ENCODE data around the gene BARHL1. TPM values are rescaled to one million over a fixed set of nuclear protein-coding genes. Genes with fewer than 3 reads are reported as not detected.

The BARHL1 gene
- total and polyA plus RNA-seq, 2 of the 13 experiments (the other 11 are each of a cell fraction or from before 2014, with no cell fraction given) = not detected

- TF ChIP-seq, protein P1, sequence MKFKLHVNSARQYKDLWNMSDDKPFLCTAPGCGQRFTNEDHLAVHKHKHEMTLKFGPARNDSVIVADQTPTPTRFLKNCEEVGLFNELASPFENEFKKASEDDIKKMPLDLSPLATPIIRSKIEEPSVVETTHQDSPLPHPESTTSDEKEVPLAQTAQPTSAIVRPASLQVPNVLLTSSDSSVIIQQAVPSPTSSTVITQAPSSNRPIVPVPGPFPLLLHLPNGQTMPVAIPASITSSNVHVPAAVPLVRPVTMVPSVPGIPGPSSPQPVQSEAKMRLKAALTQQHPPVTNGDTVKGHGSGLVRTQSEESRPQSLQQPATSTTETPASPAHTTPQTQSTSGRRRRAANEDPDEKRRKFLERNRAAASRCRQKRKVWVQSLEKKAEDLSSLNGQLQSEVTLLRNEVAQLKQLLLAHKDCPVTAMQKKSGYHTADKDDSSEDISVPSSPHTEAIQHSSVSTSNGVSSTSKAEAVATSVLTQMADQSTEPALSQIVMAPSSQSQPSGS (CRISPR knock-in tag; IDR thresholded peaks at IDR 0.05) = no peak
- TF ChIP-seq PRMT3 (CRISPR knock-in tag; IDR thresholded peaks at IDR 0.05; ENCODE audit: borderline replicate concordance, low read depth) (no peak), ISX (CRISPR knock-in tag; conservative IDR thresholded peaks at IDR 0.05) (no peak), ETV6 (CRISPR knock-in tag; conservative IDR thresholded peaks at IDR 0.05) (no peak), ZBTB7A (CRISPR knock-in tag; IDR thresholded peaks at IDR 0.05) (no peak), ZNF232 (CRISPR knock-in tag; IDR thresholded peaks at IDR 0.05; ENCODE audit: borderline replicate concordance) (0 out of 2 replicates have a peak, but pooled peaks have one; percentile 57), ZNF337 (CRISPR knock-in tag; IDR thresholded peaks at IDR 0.05; ENCODE audit: borderline replicate concordance, low read depth) (no peak), ZNF468 (CRISPR knock-in tag; IDR thresholded peaks at IDR 0.05) (no peak), ELF1 (CRISPR knock-in tag; IDR thresholded peaks at IDR 0.05) (peak; percentile 40; the same call in 1 of the 2 replicates), TCF7L2 (IDR thresholded peaks at IDR 0.05; ENCODE audit: low read depth, low read length) (no peak), PATZ1 (CRISPR knock-in tag; IDR thresholded peaks at IDR 0.05) (no peak), ZNF44 (CRISPR knock-in tag; IDR thresholded peaks at IDR 0.05) (no peak)
- TF ChIP-seq, protein P2, sequence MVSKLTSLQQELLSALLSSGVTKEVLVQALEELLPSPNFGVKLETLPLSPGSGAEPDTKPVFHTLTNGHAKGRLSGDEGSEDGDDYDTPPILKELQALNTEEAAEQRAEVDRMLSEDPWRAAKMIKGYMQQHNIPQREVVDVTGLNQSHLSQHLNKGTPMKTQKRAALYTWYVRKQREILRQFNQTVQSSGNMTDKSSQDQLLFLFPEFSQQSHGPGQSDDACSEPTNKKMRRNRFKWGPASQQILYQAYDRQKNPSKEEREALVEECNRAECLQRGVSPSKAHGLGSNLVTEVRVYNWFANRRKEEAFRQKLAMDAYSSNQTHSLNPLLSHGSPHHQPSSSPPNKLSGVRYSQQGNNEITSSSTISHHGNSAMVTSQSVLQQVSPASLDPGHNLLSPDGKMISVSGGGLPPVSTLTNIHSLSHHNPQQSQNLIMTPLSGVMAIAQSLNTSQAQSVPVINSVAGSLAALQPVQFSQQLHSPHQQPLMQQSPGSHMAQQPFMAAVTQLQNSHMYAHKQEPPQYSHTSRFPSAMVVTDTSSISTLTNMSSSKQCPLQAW (CRISPR knock-in tag; IDR thresholded peaks at IDR 0.05) = peak; percentile 45; the same call in 1 of the 2 replicates
- TF ChIP-seq, protein P3, sequence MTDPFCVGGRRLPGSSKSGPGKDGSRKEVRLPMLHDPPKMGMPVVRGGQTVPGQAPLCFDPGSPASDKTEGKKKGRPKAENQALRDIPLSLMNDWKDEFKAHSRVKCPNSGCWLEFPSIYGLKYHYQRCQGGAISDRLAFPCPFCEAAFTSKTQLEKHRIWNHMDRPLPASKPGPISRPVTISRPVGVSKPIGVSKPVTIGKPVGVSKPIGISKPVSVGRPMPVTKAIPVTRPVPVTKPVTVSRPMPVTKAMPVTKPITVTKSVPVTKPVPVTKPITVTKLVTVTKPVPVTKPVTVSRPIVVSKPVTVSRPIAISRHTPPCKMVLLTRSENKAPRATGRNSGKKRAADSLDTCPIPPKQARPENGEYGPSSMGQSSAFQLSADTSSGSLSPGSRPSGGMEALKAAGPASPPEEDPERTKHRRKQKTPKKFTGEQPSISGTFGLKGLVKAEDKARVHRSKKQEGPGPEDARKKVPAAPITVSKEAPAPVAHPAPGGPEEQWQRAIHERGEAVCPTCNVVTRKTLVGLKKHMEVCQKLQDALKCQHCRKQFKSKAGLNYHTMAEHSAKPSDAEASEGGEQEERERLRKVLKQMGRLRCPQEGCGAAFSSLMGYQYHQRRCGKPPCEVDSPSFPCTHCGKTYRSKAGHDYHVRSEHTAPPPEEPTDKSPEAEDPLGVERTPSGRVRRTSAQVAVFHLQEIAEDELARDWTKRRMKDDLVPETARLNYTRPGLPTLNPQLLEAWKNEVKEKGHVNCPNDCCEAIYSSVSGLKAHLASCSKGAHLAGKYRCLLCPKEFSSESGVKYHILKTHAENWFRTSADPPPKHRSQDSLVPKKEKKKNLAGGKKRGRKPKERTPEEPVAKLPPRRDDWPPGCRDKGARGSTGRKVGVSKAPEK (CRISPR knock-in tag; IDR thresholded peaks at IDR 0.05; ENCODE audit: borderline replicate concordance) = no peak
- TF ChIP-seq, protein P4, sequence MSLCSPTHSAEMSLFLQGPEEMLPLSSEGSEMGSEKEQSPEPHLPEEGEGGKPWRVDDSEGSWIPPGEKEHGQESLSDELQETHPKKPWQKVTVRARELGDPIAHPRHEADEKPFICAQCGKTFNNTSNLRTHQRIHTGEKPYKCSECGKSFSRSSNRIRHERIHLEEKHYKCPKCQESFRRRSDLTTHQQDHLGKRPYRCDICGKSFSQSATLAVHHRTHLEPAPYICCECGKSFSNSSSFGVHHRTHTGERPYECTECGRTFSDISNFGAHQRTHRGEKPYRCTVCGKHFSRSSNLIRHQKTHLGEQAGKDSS (CRISPR knock-in tag; IDR thresholded peaks at IDR 0.05; ENCODE audit: borderline replicate concordance, low read depth) = peak; percentile 96
- TF ChIP-seq, protein P5, sequence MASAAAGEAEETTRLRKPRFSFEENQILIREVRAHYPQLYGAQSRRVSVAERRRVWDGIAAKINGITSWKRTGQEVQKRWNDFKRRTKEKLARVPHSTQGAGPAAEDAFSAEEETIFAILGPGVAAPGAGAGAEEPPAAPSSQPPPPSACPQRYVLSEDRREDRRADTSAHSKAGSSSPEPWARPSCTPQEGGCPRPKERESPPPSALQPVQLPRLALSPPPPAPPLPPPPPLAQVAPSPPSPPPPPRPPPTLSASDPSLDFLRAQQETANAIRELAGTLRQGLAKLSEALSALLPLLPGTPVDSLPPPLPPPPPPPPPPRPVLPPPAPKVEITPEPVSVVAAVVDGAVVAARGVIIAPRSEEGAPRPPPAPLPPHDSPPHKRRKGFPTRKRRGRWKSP (CRISPR knock-in tag; IDR thresholded peaks at IDR 0.05) = no peak
- TF ChIP-seq, protein P6, sequence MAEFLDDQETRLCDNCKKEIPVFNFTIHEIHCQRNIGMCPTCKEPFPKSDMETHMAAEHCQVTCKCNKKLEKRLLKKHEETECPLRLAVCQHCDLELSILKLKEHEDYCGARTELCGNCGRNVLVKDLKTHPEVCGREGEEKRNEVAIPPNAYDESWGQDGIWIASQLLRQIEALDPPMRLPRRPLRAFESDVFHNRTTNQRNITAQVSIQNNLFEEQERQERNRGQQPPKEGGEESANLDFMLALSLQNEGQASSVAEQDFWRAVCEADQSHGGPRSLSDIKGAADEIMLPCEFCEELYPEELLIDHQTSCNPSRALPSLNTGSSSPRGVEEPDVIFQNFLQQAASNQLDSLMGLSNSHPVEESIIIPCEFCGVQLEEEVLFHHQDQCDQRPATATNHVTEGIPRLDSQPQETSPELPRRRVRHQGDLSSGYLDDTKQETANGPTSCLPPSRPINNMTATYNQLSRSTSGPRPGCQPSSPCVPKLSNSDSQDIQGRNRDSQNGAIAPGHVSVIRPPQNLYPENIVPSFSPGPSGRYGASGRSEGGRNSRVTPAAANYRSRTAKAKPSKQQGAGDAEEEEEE (CRISPR knock-in tag; IDR thresholded peaks at IDR 0.05; ENCODE audit: borderline replicate concordance) = no peak
Measured at GRCh38 chr9:132575005-132575609, 7.3 kb upstream of the BARHL1 start (continued).

Data from HepG2 (cell line).